ENCODE data around the gene ACOX3.

Gene ACOX3

GRCh38 chr4:8465615-8466611 is 25.4 kb upstream of the ACOX3 start:
- DNase-seq (ENCODE audit: insufficient read length, low spot score), result no peak
- no peak for TF ChIP-seq CTCF (IDR thresholded peaks at IDR 0.05; ENCODE audit: insufficient read depth, missing control alignments)
- no peak for FAIRE-seq

GRCh38 chr4:8464381-8464780 is 23.9 kb upstream of the ACOX3 start:
- no peak for TF ChIP-seq CTCF (IDR thresholded peaks at IDR 0.05; ENCODE audit: insufficient read depth, missing control alignments)
- FAIRE-seq, result no peak
- DNase-seq (ENCODE audit: insufficient read length, low spot score), result no peak

- TF ChIP-seq CTCF (IDR thresholded peaks at IDR 0.05; ENCODE audit: insufficient read depth, missing control alignments), result no peak
- FAIRE-seq, result no peak
- DNase-seq (ENCODE audit: insufficient read length, low spot score), result no peak
Measured at GRCh38 chr4:8463811-8464210, 23.3 kb upstream of the ACOX3 start.

- DNase-seq (ENCODE audit: insufficient read length, low spot score), result no peak
- no peak for FAIRE-seq
- TF ChIP-seq CTCF (IDR thresholded peaks at IDR 0.05; ENCODE audit: insufficient read depth, missing control alignments), result no peak
Measured at GRCh38 chr4:8461616-8462015, 21.1 kb upstream of the ACOX3 start.

GRCh38 chr4:8461086-8461485 is 20.6 kb upstream of the ACOX3 start:
- no peak for FAIRE-seq
- no peak for TF ChIP-seq CTCF (IDR thresholded peaks at IDR 0.05; ENCODE audit: insufficient read depth, missing control alignments)

GRCh38 chr4:8459867-8460445 is 19.4 kb upstream of the ACOX3 start:
- FAIRE-seq (no peak), DNase-seq (ENCODE audit: insufficient read length, low spot score) (no peak)
- no peak for TF ChIP-seq CTCF (IDR thresholded peaks at IDR 0.05; ENCODE audit: insufficient read depth, missing control alignments)

More at GRCh38 chr4:8461086-8461485, 20.6 kb upstream of the ACOX3 start:
- no peak for DNase-seq (ENCODE audit: insufficient read length, low spot score)

Measured in D721Med (cell line).